H1 (cell line): ENCODE results near the gene DNER.

Experiments
- CTCF ChIP-seq, 3 experiments: IDR thresholded peaks; 1 replicate in 2 of 3; 2 replicates in 1 of 3; pipeline versions ENCODE4 v1.5.1 to v1.6.1; 2011; ENCODE audit warnings: low read length in 3 of 3, mild to moderate bottlenecking in 3 of 3, inconsistent platforms in 2 of 3, low read depth in 1 of 3, moderate library complexity in 1 of 3; ENCODE audit not compliant: insufficient read depth in 1 of 3; ENCODE audit errors: control extremely low read depth in 1 of 3
- FOSL1 ChIP-seq: IDR thresholded peaks from 2 replicates; pipeline ENCODE4 v1.6.1; 2011; ENCODE audit warnings: mild to moderate bottlenecking, low read depth, low read length, moderate library complexity; ENCODE audit not compliant: insufficient read depth
- GTF2F1 ChIP-seq: IDR thresholded peaks from 2 replicates; pipeline ENCODE4 v1.6.1; 2012; ENCODE audit warnings: low read depth, low read length, improper control_type of control experiment, borderline replicate concordance
- KDM1A ChIP-seq: fragments of 200-600, 300-600 bp; sonication (generic); IDR thresholded peaks from 2 replicates; pipeline ENCODE4 v1.7.1; 2016; ENCODE audit warnings: mild to moderate bottlenecking, low read length, borderline replicate concordance
- MAFK ChIP-seq: IDR thresholded peaks from 2 replicates; pipeline ENCODE4 v1.6.1; 2012; ENCODE audit warnings: low read depth, mild to moderate bottlenecking, improper control_type of control experiment, low read length
- MAX ChIP-seq: IDR thresholded peaks from 2 replicates; pipeline ENCODE4 v1.6.1; 2012; ENCODE audit warnings: inconsistent platforms
- NRF1 ChIP-seq: IDR thresholded peaks from 2 replicates; pipeline ENCODE4 v1.6.1; 2011; ENCODE audit warnings: mild to moderate bottlenecking, low read depth, low read length, improper control_type of control experiment
- POLR2A ChIP-seq, 2 experiments: IDR thresholded peaks; 1 replicate in 1 of 2; 2 replicates in 1 of 2; pipeline ENCODE4 v1.6.1; 2011; ENCODE audit warnings: low read depth in 2 of 2, low read length in 2 of 2, mild to moderate bottlenecking in 2 of 2; ENCODE audit errors: control extremely low read depth in 1 of 2
- POLR2AphosphoS5 ChIP-seq: IDR thresholded peaks from 2 replicates; pipeline ENCODE4 v1.6.1; 2011; ENCODE audit warnings: low read depth, low read length
- POU5F1 ChIP-seq: IDR thresholded peaks from 2 replicates; pipeline ENCODE4 v1.6.1; 2011; ENCODE audit warnings: low read depth, mild to moderate bottlenecking, low read length, moderate library complexity
- SRF ChIP-seq: IDR thresholded peaks from 2 replicates; pipeline ENCODE4 v1.6.1; 2011; ENCODE audit warnings: mild to moderate bottlenecking, low read depth, low read length, moderate library complexity

GRCh38 chr2:229646186-229646723 lies 68.1 kb downstream of the DNER start:
- TF ChIP-seq CTCF (IDR thresholded peaks at IDR 0.05; ENCODE audit: control extremely low read depth in 1 of 3, insufficient read depth in 1 of 3, low read depth in 1 of 3, low read length in 3 of 3) (no peak), FOSL1 (no peak), POLR2AphosphoS5 (no peak), NRF1 (no peak), SRF (no peak), MAFK (no peak), KDM1A (no peak), MAX (no peak), POLR2A (IDR thresholded peaks at IDR 0.05; ENCODE audit: control extremely low read depth in 1 of 2, low read depth in 2 of 2, low read length in 2 of 2) (no peak), POU5F1 (no peak), GTF2F1 (no peak)
